Smooth muscle cell (in vitro differentiated cells): ENCODE results near the gene ZDHHC8. TPM values are rescaled to one million over a fixed set of nuclear protein-coding genes. Genes with fewer than 3 reads are reported as not detected.
"Not testable (repeated sequence)": the region's sequence is repeated elsewhere in the genome, so short reads cannot be mapped to it uniquely, and the experiment has no call there.

Experiments
- DNase-seq: peaks from one replicate; lab custom pipeline; 2025; ENCODE audit not compliant: unreplicated experiment; lab: John Stamatoyannopoulos, UW
- H2AFZ ChIP-seq: fragments of 200-600 bp; sonication (generic); 2 replicates; pipeline ENCODE4 v1.6.0; 2016; ENCODE audit warnings: antibody characterized with exemption, low read depth, mild to moderate bottlenecking
- H3F3A ChIP-seq: fragments of 200-600 bp; sonication (generic); 2 replicates; pipeline ENCODE4 v1.6.0; 2017; ENCODE audit warnings: antibody characterized with exemption, low read depth
- H3K27ac ChIP-seq: fragments of 200-600 bp; sonication (generic); 2 replicates; pipeline ENCODE4 v1.5.1; 2016; ENCODE audit warnings: low read depth, mild to moderate bottlenecking
- H3K27me3 ChIP-seq: fragments of 200-600 bp; sonication (generic); 2 replicates; pipeline ENCODE4 v1.6.1; 2016; ENCODE audit warnings: low read depth, mild to moderate bottlenecking
- H3K36me3 ChIP-seq: fragments of 200-600 bp; sonication (generic); 2 replicates; pipeline ENCODE4 v1.5.1; 2016; ENCODE audit warnings: low read depth
- H3K4me1 ChIP-seq: fragments of 200-600 bp; sonication (generic); 2 replicates; pipeline ENCODE4 v1.5.1; 2016; ENCODE audit warnings: low read depth
- H3K4me2 ChIP-seq: fragments of 200-600 bp; sonication (generic); 2 replicates; pipeline ENCODE4 v1.6.0; 2016; ENCODE audit warnings: mild to moderate bottlenecking
- H3K4me3 ChIP-seq: fragments of 200-600 bp; sonication (generic); 2 replicates; pipeline ENCODE4 v1.5.1; 2016; ENCODE audit warnings: mild to moderate bottlenecking
- H3K79me2 ChIP-seq: fragments of 200-600 bp; sonication (generic); 2 replicates; pipeline ENCODE4 v1.6.0; 2016; ENCODE audit warnings: low read depth, mild to moderate bottlenecking
- H3K9ac ChIP-seq: fragments of 200-600 bp; sonication (generic); 2 replicates; pipeline ENCODE4 v1.6.0; 2016; ENCODE audit warnings: low read depth
- H3K9me3 ChIP-seq: fragments of 200-600 bp; sonication (generic); replicated peaks from 2 replicates; pipeline ENCODE4 v1.5.1; 2016; ENCODE audit warnings: low read depth
- H4K20me1 ChIP-seq: fragments of 200-600 bp; sonication (generic); 2 replicates; pipeline ENCODE4 v1.6.0; 2016; ENCODE audit warnings: low read depth
- CTCF ChIP-seq: fragments of 200-600 bp; sonication (generic); IDR thresholded peaks from 2 replicates; pipeline ENCODE4 v1.5.1; 2017; ENCODE audit warnings: borderline replicate concordance, mild to moderate bottlenecking, antibody characterized with exemption; ENCODE audit not compliant: insufficient read depth, poor library complexity, severe bottlenecking
- WGBS: methylation state at CpG from one replicate; pipeline ENCODE4 v1.1.7; 2016; ENCODE audit warnings: low lambda C conversion rate; 5-methylcytosine and 5-hydroxymethylcytosine counted together
- polyA plus RNA-seq: library from polyadenylated mRNA; unstranded; fragments of >200 nt; fragmentation: Nextera tagmentation; extraction: Ambion mirVana; gene quantifications from 2 replicates; pipeline ENCODE4 v1.2.1, GENCODE V29; 2016
- total RNA-seq: library from RNA; depleted of rRNA; stranded (reverse); fragments of >200 nt; gene quantifications from 2 replicates; pipeline ENCODE4 v1.2.3, GENCODE V29; 2014

ZDHHC8 gene
- total and polyA plus RNA-seq, 2 experiments from 2014 or later = 12.7 to 53.9 TPM

- Histone ChIP-seq H3K9ac (no peak overlapping the region), H4K20me1 (no peaks in the 10 kb centered on the region), H3K79me2 (no peaks in the 10 kb centered on the region), H3K4me2 (no peak overlapping the region), H3K4me3 (no peak overlapping the region), H3K27ac (no peak overlapping the region), H3K27me3 (no peaks in the 10 kb centered on the region), H3K4me1 (no peaks in the 10 kb centered on the region), H3K9me3 (no peaks in the 10 kb centered on the region), H2AFZ (no peak overlapping the region), H3F3A (no peaks in the 10 kb centered on the region), H3K36me3 (no peaks in the 10 kb centered on the region)
- WGBS = 46% methylated on average over 9 of the region's 9 CpGs
- no peak for DNase-seq
- TF ChIP-seq CTCF = no peak
Measured at GRCh38 chr22:20159076-20159475, 27.5 kb downstream of the ZDHHC8 start.

GRCh38 chr22:20159531-20159930 lies 27.9 kb downstream of the ZDHHC8 start:
- not testable (repeated sequence) for H3K4me3 ChIP-seq, H3K4me2 ChIP-seq, H4K20me1 ChIP-seq, H3K9ac ChIP-seq, H3K36me3 ChIP-seq, H3K27ac ChIP-seq, H3K27me3 ChIP-seq, H3K9me3 ChIP-seq, H3K4me1 ChIP-seq, H3F3A ChIP-seq, H2AFZ ChIP-seq, H3K79me2 ChIP-seq, DNase-seq
- WGBS = 91% methylated on average over 10 of the region's 14 CpGs

- no peak for DNase-seq
- Histone ChIP-seq H3K4me2 (no peak overlapping the region), H3K4me1 (no peaks in the 10 kb centered on the region), H4K20me1 (no peaks in the 10 kb centered on the region), H3K27me3 (no peaks in the 10 kb centered on the region), H3K36me3 (no peaks in the 10 kb centered on the region), H3K79me2 (no peaks in the 10 kb centered on the region), H2AFZ (no peak overlapping the region), H3K9ac (no peak overlapping the region), H3K27ac (no peak overlapping the region), H3K9me3 (no peaks in the 10 kb centered on the region), H3F3A (no peaks in the 10 kb centered on the region), H3K4me3 (no peak overlapping the region)
- 94% methylated on average over 7 of the region's 10 CpGs for WGBS
- no peak for TF ChIP-seq CTCF
Measured at GRCh38 chr22:20160041-20160440, 28.4 kb downstream of the ZDHHC8 start.

GRCh38 chr22:20164863-20165262 lies 33.3 kb downstream of the ZDHHC8 start:
- H3K4me2 ChIP-seq = no peak overlapping the region
- no peak for TF ChIP-seq CTCF
- no peaks in the 10 kb centered on the region for H3K79me2 ChIP-seq
- H3K9ac ChIP-seq = no peak overlapping the region
- no peaks in the 10 kb centered on the region for H3K9me3 ChIP-seq
- H3K4me1 ChIP-seq = no peaks in the 10 kb centered on the region
- H3K4me3 ChIP-seq = no peak overlapping the region
- no peaks in the 10 kb centered on the region for H3K36me3 ChIP-seq
- no peak for DNase-seq
- H3K27ac ChIP-seq = no peak overlapping the region
- no peak overlapping the region for H2AFZ ChIP-seq
- WGBS = 99% methylated on average over 11 of the region's 11 CpGs
- no peaks in the 10 kb centered on the region for H4K20me1 ChIP-seq
- no peaks in the 10 kb centered on the region for H3F3A ChIP-seq
- no peaks in the 10 kb centered on the region for H3K27me3 ChIP-seq
